ENCODE results near the gene MUSK.

- TF ChIP-seq CTCF (IDR thresholded peaks at IDR 0.05) = no peak
- TF ChIP-seq ETV6 (CRISPR knock-in tag; IDR thresholded peaks at IDR 0.05) = no peak
- no peak for TF ChIP-seq NR2C2 (CRISPR knock-in tag; IDR thresholded peaks at IDR 0.05)
- no peak for TF ChIP-seq SMAD3 (CRISPR knock-in tag; IDR thresholded peaks at IDR 0.05; ENCODE audit: borderline replicate concordance)
- no peak for TF ChIP-seq CDX4 (CRISPR knock-in tag; IDR thresholded peaks at IDR 0.05; ENCODE audit: borderline replicate concordance)
- TF ChIP-seq CREM (CRISPR knock-in tag; IDR thresholded peaks at IDR 0.05) = no peak
- no peak for TF ChIP-seq RELA (CRISPR knock-in tag; IDR thresholded peaks at IDR 0.05; ENCODE audit: borderline replicate concordance)
Observed at GRCh38 chr9:110782701-110783100, 114.1 kb downstream of the MUSK start.
